ENCODE data around the gene ZNF746.
"Not testable (repeated sequence)": the region's sequence is repeated elsewhere in the genome, so short reads cannot be mapped to it uniquely, and the experiment has no call there.

DNA sequence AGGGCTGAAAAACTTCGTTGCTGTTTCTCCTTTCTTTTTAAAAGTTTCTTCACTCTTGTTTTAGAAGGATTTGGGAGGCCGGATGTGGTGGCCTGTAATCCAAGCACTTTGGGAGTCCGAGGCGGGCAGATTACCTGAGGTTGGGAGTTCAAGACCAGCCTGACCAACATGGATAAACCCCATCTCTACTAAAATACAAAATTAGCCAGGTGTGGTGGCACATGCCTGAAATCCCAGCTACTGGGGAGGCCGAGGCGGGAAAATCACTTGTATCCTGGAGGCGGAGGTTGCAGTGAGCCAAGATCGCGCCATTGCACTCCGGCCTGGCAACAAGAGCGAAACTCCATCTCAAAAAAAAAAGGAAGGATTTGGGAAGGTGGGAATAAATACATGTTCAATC, 51.6 kb downstream of the ZNF746 start:
- not testable (repeated sequence) for TF ChIP-seq CTCF (IDR thresholded peaks at IDR 0.05); TCF7L2 (IDR thresholded peaks at IDR 0.05; ENCODE audit: low read depth, low read length)
- TF ChIP-seq, protein P1, sequence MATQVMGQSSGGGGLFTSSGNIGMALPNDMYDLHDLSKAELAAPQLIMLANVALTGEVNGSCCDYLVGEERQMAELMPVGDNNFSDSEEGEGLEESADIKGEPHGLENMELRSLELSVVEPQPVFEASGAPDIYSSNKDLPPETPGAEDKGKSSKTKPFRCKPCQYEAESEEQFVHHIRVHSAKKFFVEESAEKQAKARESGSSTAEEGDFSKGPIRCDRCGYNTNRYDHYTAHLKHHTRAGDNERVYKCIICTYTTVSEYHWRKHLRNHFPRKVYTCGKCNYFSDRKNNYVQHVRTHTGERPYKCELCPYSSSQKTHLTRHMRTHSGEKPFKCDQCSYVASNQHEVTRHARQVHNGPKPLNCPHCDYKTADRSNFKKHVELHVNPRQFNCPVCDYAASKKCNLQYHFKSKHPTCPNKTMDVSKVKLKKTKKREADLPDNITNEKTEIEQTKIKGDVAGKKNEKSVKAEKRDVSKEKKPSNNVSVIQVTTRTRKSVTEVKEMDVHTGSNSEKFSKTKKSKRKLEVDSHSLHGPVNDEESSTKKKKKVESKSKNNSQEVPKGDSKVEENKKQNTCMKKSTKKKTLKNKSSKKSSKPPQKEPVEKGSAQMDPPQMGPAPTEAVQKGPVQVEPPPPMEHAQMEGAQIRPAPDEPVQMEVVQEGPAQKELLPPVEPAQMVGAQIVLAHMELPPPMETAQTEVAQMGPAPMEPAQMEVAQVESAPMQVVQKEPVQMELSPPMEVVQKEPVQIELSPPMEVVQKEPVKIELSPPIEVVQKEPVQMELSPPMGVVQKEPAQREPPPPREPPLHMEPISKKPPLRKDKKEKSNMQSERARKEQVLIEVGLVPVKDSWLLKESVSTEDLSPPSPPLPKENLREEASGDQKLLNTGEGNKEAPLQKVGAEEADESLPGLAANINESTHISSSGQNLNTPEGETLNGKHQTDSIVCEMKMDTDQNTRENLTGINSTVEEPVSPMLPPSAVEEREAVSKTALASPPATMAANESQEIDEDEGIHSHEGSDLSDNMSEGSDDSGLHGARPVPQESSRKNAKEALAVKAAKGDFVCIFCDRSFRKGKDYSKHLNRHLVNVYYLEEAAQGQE (IDR thresholded peaks at IDR 0.05; ENCODE audit: insufficient read depth in 1 of 2, low read depth in 2 of 2, low read length in 1 of 2), result not testable (repeated sequence)
